ENCODE results near the gene LGR5. TPM values are rescaled to one million over a fixed set of nuclear protein-coding genes. Genes with fewer than 3 reads are reported as not detected.

Gene LGR5
- total RNA-seq, 4 donors from 2014 or later = 0.19 to 2.4 TPM; not detected in 2

- TF ChIP-seq CTCF (IDR thresholded peaks at IDR 0.05) = no peak
- DNase-seq (ENCODE audit: low spot score) = no peak
- no peak for ATAC-seq (ENCODE audit: low FRiP score)
Measured at GRCh38 chr12:71442567-71442931, 3.0 kb downstream of the LGR5 start.

GRCh38 chr12:71445071-71445470, 5.5 kb downstream of the LGR5 start:
- DNase-seq (ENCODE audit: low spot score) = no peak
- no peak for ATAC-seq (ENCODE audit: low FRiP score)
- TF ChIP-seq CTCF (IDR thresholded peaks at IDR 0.05) = no peak

- TF ChIP-seq CTCF (IDR thresholded peaks at IDR 0.05) = no peak
- DNase-seq (ENCODE audit: low spot score) (no peak), ATAC-seq (ENCODE audit: low FRiP score) (no peak)
Measured at GRCh38 chr12:71447691-71448132, 8.1 kb downstream of the LGR5 start.

- ATAC-seq (ENCODE audit: low FRiP score) (no peak), DNase-seq (ENCODE audit: low spot score) (no peak)
- no peak for TF ChIP-seq CTCF (IDR thresholded peaks at IDR 0.05)
Measured at GRCh38 chr12:71448150-71448581, 8.6 kb downstream of the LGR5 start.

GRCh38 chr12:71449373-71450070, 9.9 kb downstream of the LGR5 start:
- no peak for TF ChIP-seq CTCF (IDR thresholded peaks at IDR 0.05)
- DNase-seq (ENCODE audit: low spot score) = no peak
- no peak for ATAC-seq (ENCODE audit: low FRiP score)

- no peak for ATAC-seq (ENCODE audit: low FRiP score)
- no peak for DNase-seq (ENCODE audit: low spot score)
- TF ChIP-seq CTCF (IDR thresholded peaks at IDR 0.05) = no peak
Measured at GRCh38 chr12:71452006-71452405, 12.4 kb downstream of the LGR5 start.

- DNase-seq (ENCODE audit: low spot score) (no peak), ATAC-seq (ENCODE audit: low FRiP score) (no peak)
- TF ChIP-seq CTCF (IDR thresholded peaks at IDR 0.05) = no peak
Measured at GRCh38 chr12:71455028-71455737, 15.6 kb downstream of the LGR5 start.

All from omental fat pad (tissue), 4 donors.